Keratinocyte (primary cell): Measurements from ENCODE around the gene HELZ.

Source experiments
- EZH2 ChIP-seq: IDR thresholded peaks from one replicate; pipeline ENCODE4 v1.6.1; 2012; ENCODE audit warnings: inconsistent platforms, mild to moderate bottlenecking, low read length, moderate library complexity
- TF ChIP-seq, protein P1 (sequence below), 3 experiments: IDR thresholded peaks in 1 of 3; conservative IDR thresholded peaks in 1 of 3; optimal IDR thresholded peaks in 1 of 3; 2 replicates in 2 of 3; 3 replicates in 1 of 3; pipeline versions ENCODE3 to v1.5.1; 2011; ENCODE audit warnings: low read length in 3 of 3, mild to moderate bottlenecking in 3 of 3, moderate library complexity in 2 of 3, control low read depth in 1 of 3, inconsistent platforms in 1 of 3; ENCODE audit not compliant: insufficient read depth in 2 of 3; ENCODE audit errors: extremely low read depth in 1 of 3

DNA sequence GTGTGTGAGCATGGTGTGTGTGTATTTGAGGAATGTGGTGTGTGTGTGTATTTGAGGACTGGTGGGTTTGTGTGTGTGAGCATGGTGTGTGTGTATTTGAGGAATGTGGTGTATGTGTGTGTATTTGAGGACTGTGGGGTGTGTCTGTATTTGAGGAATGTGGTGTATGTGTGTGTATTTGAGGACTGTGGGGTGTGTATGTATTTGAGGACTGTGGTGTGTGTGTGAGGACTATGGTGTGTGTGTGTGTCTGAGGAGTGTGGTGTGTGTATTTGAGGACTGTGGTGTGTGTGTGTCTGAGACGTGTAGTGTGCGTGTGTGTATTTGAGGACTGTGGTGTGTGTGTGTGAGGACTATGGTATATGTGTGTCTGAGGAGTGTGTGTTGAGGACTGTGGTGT, 218.7 kb downstream of the HELZ start:
- TF ChIP-seq, protein P1, sequence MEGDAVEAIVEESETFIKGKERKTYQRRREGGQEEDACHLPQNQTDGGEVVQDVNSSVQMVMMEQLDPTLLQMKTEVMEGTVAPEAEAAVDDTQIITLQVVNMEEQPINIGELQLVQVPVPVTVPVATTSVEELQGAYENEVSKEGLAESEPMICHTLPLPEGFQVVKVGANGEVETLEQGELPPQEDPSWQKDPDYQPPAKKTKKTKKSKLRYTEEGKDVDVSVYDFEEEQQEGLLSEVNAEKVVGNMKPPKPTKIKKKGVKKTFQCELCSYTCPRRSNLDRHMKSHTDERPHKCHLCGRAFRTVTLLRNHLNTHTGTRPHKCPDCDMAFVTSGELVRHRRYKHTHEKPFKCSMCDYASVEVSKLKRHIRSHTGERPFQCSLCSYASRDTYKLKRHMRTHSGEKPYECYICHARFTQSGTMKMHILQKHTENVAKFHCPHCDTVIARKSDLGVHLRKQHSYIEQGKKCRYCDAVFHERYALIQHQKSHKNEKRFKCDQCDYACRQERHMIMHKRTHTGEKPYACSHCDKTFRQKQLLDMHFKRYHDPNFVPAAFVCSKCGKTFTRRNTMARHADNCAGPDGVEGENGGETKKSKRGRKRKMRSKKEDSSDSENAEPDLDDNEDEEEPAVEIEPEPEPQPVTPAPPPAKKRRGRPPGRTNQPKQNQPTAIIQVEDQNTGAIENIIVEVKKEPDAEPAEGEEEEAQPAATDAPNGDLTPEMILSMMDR (optimal IDR thresholded peaks at IDR 0.05 in 1 of 3, IDR thresholded peaks at IDR 0.05 in 1 of 3, conservative IDR thresholded peaks at IDR 0.05 in 1 of 3; ENCODE audit: extremely low read depth in 1 of 3, insufficient read depth in 2 of 3, low read length in 3 of 3), result no peak
- TF ChIP-seq EZH2, result no peak
